GDM1 (cell line): Measurements from ENCODE around the gene IL17RE.
A peak's percentile ranks its signal among the peaks of the same experiment; 100 is the strongest.
"Not testable (repeated sequence)": the region's sequence is repeated elsewhere in the genome, so short reads cannot be mapped to it uniquely, and the experiment has no call there.

Source experiments
- DNase-seq: peaks from one replicate; lab custom pipeline; 2025; lab: John Stamatoyannopoulos, UW

Gene IL17RE

DNA sequence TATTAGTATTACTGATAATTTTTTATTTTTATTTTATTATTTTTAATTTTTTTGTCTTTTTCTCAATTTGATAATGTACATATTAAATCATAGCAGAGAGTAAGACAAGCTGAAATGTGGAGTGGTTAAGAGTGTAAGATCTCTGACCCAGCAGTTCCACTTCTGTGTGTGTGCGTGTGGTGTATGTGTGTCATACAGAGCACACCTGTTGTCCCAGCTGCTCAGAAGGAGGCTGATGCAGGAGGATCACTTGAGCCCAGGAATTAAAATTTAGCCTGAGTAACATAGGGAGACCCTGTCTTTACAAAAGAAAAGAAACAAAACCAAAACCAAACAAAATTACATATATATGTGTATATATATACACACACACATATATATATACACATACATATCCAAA lies 21.2 kb upstream of the IL17RE start:
- no peak for DNase-seq

DNA sequence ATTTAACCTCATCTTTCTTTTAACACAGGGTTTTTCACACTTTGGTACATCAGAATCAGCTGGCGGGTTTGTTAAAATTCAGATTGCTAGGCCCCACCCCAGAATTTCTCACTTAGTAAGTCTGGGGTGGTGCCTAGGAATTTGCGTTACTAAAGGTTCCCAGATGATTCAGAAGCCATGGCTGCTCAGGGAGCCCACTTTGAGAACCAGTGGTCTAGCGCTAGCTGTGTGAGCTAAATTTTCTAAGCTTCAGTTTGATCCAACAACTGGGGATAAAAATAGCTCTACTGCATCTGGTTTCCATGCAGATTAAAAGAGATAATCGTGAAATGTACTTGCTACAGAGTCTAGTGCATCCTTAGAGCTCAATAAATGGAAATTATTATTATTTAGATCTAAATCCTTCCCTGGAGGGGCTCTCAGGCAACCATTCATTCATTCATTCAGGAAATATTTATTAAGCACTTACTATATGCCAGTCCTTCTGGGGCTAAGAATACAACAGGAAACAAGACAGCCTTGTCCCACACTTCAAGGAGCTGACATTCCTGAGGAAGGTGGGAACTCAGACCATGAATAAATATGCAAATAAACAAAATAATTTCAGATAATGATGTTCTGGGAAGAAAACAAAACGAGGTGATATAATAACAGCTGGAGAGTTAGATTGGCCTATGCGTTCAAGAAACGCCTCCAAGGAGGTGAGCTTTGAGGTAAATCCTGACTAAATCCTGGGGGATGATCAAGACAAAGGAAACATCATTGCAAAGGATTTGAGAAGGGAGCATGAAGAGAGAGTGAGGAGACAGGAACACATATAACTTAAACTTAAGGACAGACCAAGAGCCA lies 18.7 kb upstream of the IL17RE start:
- no peak for DNase-seq

DNA sequence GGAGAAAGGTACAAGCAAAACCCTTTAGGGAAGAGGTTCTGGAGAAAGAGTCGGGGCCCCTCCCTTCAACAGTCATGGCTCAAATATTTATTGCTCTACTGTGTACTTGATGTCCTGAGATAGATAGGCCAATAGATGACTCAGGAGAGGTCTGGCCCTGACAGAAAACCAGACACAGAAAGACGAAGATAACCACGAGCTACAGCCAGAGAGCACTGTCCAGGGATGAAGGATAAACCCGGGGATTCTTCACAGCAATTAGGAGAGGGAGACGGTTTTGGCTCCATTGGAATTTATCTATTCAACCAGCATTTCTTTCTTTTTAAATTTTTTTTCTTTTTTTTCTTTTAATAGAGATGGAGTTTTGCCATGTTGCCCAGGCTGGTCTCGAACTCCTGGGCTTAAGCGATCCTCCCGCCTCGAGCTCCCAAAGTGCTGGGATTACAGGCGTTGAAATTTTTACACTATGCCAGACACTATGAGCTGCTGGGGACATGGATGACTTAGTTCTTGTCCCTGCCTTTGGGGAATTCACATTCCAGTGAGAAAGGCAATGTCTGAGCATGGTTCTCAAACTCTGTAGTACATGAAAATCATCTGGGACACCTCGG lies 18.0 kb upstream of the IL17RE start:
- DNase-seq: no peak

DNA sequence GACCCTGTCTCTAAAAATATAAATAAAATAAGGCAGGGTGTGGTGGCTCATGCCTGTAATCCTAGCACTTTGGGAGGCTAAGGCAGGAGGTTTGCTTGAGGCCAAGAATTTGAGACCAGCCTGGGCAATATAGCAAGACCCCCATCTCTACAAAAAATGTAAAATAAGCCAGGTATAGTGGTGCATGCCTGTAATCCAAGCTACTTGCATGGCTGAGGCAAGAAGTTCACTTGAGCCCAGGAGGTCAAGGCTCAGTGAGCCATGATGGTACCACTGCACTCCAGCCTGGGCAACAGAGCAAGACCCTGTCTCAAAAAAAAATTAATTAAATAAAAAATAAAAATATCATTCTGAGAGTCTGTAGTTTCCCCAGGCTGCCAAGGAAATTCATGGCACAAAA lies 16.3 kb upstream of the IL17RE start:
- no peak for DNase-seq

DNA sequence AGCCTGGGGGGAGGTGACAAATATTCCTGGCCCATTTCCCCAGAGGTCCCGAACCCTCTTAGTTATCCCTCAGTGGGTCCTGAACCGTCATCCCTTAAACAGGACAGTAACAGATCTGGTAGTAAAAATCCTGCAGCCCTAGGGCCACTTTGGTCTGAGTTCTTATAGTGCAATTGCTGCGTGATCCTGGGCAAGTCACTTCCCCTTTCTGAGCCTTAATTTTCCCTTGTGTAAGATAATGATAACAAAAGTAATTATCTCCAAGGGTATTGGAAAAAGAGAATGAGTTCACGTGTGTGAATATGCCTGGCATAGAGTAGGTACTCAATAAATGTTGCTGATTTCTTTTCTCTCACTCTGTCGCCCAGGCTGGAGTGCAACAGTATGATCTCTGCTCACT lies 15.2 kb upstream of the IL17RE start:
- DNase-seq: no peak

DNA sequence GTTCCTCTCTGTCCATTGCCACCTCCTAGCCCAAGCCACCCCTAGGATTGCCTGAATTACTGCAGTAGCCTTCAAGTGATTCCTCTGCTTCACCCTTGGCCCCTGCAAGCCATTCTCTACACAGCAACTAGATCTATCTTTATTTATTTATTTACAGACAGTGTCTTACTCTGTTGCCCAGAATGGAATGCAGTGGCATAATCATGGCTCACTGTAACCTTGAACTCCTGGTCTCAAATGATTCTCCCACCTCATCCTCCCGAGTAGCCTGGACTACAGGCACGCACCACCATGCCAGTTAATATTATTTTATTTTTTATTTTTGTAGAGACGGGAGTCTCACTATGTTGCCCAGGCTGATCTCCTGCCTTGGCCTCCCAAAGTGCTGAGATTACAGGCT lies 14.1 kb upstream of the IL17RE start:
- no peak for DNase-seq

DNA sequence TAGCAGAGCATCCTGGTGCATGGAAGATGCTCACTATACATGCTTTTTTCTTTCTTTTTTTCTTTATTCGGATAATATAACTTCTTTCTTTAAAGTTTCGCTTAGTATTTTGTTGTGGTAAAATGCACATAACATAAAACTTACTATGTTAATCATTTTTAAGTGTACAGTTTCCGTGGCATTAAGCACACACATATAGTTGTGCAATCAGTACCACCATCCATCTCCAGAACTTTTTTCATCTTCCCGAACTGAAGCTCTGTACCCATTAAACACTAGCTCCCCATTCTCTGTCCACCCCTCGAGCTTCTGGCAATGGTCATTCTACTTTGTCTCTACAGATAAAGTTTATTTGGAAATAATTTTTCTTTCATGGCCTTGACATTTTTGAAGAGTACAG lies 13.2 kb upstream of the IL17RE start:
- no peak for DNase-seq

DNA sequence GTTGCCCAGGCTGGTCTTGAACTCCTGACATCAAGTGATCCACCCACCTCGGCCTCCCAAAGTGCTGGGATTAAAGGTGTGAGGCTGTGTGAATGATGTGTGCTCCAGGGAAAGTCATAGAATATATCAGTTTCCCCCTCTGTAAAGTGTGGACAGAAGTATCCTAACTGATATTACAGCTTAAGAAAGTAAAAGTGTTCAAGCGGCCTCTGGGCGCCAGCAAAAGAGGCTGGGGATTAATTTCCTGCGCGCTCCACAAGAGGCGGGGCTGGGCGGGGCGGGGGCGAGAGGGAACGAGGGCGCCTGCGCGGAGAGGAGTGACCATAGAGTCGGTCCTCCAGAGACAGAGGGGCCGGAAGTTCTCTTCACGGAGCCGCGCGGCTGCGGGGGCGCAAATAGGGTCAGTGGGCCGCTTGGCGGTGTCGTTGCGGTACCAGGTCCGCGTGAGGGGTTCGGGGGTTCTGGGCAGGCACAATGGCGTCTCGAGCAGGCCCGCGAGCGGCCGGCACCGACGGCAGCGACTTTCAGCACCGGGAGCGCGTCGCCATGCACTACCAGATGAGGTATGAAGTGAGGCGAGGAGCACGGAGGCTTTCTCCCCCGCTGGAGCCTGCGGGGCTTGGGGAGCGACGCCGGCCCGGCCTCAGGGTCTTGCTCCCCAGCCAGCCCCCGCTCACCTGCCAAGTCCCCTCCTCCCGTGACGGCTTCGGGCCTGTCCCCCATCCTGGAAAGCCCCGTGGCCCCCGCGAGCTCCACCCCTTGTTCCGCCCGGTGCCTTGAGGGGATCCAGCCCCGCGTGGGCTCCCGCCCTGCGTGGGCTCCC lies 12.2 kb upstream of the IL17RE start, which contains the start of gene JAGN1:
Gene JAGN1 (plus strand): TSS at position 362 of the 823 bp plus-strand sequence. CDS start 113 bp downstream, at position 475.
- peak; percentile 79 for DNase-seq

DNA sequence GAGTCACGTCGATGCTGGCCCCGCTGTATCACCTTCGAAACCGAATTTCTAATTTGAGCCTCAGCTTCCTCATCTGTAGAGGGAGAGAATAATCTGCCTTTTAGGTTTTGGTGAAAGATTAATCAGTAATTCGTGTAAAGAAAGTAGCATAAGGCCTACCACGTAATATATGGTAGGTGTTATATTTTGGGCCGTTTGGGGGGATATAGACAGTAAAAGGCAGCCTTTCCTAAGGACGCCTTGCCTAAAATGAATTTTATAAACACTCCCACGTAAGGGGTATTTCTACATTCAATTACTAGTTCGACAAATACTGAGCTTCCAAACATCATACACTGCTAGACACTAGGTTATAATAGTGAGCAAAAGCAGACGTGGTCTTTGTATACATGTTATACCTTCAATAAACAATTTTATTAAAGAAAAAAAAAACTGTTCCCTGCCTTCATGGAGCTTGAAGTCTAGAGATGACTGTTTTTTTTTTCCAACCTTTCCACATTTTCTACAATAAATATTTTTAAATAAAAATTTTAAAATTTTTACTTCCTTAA lies 11.5 kb upstream of the IL17RE start:
- DNase-seq: no peak

DNA sequence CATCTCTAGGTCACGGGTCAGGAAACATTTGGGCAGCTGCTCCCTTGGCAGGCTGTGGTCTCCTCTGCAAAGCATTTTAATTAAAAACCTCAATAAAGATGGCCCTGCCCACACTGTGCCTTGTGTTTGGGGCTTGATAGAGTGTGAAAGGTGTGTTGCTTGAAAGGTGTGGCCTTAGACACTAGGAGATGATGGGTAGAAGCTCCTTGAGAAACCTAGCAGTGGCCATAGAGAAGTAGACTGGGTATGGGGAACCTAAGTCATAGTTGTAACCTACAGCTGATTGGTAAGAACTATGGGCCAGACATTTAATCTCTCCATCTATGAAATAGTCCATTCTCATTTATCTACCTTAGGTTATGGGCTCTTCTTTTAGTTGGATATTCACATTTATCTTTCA lies 8.9 kb upstream of the IL17RE start:
- no peak for DNase-seq

DNA sequence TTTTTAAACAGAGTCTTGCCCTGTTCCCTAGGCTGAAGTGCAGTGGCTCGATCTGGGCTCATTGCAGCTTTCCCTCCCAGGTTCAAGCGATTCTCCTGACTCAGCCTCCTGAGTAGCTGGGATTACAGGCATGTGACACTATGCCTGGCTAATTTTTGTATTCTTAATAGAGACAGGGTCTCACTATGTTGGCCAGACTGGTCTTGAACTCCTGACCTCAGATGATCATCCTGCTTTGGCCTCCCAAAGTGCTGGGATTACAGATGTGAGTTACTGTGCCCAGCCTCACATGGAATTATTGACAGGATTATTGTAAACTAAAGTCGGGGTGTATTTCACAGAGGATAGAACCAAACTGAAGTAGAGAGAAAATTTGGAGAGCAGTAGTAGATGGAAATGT lies 6.9 kb upstream of the IL17RE start:
- not testable (repeated sequence) for DNase-seq

DNA sequence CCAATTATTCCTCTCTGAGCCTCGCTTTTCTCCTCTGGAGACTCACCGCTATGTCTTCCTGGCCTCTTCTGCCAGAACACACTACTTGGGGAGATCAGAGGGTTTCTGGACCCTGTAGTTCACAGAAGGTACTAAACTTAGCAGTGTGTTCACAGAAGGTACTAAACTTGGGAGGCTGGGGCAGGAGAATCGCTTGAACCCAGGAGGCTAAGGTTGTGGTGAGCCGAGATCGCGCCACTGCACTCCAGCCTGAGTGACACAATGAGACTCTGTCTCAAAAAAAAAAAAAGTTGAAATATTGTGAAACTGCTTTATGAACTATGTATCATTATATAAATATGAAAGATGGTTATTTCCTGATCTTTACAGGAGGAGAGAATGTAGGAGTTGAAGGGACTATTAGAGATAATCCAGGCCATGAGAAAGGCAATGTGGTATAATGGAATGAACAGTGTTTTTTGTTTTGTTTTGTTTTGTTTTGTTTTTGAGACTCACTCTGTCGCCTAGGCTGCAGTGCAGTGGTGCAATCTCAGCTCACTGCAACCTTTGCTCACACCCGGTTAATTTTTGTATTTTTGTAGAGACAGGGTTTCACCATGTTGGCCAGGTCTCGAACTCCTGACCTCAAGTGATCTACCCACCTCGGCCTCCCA lies 5.8 kb upstream of the IL17RE start:
- not testable (repeated sequence) for DNase-seq

DNA sequence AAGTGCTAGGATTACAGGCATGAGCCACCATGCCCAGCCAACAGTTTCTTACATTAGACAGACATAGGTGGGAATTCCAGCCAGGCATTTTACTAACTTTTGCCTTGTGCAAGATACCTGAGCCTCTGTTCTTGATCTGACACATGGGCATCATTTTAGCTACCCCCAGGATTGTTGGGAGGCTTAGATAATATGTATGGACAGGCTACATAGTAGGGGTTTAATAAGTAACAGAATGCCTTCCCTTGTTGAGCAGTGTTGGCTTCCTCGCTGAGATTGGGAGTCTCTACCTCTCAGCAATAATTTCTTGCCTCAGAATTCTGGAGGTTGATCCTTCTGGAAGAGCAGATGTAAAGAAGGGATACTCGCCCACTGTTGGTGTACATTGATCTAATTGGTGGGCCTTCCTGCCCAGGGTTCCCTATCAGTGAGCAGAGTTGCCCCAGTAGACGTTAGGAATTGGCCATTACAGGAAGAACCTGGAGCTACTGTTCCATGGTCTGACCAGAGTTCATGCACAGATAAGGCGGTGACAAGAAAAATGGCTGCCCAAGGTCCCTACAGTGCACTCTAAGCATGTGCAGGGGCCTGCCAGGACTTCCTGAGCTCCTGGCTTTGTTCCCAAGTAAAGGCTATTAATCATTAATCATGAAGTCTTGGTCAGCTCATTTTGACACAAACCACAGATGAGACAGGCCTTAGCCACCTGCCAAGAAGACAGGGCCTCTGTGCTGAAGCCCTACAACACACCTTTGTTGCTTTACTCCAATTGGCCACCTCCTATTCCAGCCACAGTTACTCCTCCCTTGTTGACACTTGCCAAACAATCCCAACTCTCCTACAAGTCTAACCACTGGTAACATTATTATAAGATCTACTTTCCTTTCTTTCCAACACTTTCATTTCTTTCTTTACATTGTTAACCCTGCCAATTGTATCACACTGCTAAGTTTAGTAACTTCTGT lies 5.0 kb upstream of the IL17RE start:
- no peak for DNase-seq

DNA sequence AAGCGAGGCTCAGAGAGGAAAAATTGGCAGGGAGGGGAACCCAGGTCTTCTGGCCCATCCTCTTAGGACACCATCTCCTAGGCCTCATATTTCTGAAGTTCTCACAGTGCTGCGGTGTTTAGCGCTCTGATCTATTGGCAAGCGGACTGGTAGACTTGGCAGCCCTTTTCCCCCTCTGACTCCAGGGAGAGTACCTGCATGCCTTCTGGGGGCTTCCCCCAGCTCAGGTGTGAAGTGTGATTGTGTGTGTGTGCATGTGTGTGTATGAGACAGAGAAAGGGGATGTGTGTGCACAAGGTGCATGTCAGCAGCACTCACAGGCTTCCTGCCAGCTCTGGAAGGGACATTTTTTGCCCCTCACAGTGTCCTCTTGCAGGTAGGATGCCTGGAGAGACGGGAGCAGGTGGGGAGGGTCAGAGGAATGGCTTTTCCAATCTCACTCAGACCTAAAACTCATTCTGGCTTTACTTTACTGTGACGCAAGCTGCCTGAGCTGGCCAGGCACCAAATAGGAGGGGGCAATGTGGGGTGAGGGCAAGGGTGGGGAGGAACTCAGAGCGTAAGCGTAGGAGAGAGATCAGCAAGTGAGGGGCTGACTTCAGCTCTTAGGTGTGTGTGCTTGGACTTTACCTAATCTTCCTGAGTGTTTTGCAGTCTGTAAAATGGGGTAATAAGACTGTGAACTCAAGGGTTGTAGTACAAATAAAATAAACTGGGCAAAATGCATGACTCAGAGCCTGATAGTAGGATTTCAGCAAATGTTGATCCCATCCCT lies 4.0 kb upstream of the IL17RE start:
- DNase-seq: no peak

DNA sequence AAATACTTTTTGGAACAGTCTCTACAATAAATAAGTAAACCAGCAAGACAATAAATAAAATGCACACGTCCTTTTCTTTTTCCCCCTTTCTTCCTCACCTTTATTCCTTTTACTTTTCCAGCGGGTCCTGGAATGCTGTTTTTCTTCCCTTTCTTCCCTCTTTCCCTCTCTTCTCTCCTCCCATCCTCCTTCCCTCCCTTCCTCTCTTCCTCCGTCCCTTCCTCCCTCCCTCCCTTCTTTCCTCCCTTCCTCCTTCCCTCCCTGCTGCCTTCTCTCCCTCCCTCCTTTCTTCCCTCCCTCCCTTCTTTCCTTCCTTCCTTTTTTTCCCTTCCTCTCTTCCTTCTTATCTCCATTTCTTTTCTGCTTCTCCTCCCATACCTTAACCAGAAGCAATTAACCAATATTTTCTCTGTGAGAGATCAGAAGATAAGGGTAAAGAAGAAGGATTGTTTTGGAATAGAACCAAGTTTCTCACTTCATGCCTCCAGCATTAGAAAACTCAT lies 3.3 kb upstream of the IL17RE start:
- DNase-seq: no peak

DNA sequence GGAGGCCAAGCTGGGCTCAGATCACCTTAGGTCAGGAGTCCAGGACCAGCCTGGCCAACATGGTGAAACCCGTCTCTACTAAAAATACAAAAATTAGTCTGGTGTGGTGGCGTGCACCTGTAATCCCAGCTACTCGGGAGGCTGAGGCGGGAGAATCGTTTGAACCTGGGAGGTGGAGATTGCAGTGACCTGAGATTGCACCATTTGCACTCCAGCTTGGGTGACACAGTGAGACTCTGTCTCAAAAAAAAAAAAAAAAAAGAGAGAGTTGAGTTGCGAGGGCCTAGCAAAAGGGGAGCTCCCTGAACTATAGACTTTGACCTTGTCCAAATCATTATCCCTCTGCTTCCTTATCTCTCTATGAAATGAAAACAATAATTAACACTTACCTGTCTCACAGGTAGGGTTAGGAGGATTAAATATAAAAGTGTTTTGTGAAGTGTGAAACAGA lies 1.7 kb upstream of the IL17RE start:
- not testable (repeated sequence) for DNase-seq

DNA sequence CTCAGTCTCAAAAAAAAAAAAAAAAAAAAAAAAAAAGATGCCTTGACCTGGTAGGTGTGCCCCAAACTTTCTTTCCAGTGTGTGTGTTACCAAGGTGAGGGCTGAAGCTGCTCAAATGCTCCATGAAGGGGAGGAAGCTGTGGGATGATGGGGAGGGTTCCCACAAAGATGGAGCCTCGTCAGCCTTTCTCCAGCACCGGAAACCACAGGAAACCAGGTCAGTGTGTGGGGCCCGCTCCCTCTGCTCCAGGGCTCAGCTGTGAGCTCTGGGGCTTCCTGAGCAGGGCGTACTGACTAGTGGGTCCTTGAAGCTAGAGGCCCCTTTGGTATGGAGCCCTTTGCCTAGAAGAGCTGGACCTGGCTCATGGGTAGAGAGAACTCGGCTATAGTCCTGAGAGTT lies 681 bp upstream of the IL17RE start:
- peak; percentile 91 for DNase-seq

DNA sequence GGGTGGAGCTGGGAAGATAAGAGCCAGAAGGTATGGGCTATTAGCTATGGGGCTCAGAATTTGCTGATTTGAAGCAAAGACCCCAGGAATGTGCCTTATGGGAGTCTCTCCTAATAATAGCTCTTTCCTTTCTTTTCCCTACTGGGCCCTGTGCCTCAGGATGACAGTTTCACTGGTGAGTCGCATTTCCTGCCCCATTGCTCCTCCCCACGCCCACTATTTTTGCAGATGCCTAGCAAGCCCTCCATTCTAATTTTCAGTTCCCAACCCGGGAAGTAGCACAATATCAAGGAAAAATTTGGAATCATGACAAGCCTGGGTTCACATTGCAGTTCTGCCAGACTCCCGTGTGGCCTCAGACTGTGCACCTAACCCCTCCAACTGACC lies 583 bp downstream of the IL17RE start:
- no peak for DNase-seq

DNA sequence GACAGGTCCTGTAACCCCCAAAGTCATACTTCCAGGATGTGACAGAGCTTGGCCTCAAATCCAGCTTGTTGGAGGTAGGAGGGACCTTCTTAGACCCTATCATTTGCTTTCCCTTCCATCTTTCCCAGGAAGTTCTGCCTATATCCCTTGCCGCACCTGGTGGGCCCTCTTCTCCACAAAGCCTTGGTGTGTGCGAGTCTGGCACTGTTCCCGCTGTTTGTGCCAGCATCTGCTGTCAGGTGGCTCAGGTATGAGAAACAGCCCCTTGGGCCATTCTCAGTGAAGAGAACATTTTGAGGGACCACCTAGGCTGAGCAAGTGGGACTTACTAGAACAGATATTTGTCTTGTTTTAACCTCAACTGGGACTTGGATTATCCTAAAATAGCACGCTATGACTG lies 1.3 kb downstream of the IL17RE start:
- no peak for DNase-seq

DNA sequence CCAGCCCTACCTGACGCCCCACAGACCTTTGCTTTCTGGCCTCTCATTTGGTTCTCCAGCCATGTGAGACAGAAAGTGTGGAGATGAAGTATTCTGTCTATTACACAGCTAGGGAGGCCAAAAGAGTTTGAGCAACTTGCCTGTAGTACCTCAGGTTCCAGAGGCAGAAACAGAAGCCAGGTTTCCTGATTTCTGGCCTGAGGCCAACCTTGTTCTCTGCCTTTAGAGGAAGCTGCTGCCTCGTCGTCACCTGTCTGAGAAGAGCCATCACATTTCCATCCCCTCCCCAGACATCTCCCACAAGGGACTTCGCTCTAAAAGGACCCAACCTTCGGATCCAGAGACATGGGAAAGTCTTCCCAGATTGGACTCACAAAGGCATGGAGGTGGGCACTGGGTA lies 3.8 kb downstream of the IL17RE start:
- no peak for DNase-seq
